Esophagus (tissue), 2 donors: Measurements from ENCODE around the gene IQCK. TPM values are rescaled to one million over a fixed set of nuclear protein-coding genes. Genes with fewer than 3 reads are reported as not detected.
A peak's percentile ranks its signal among the peaks of the same experiment; 100 is the strongest.

Experiments used
- H3K27ac ChIP-seq, 2 donors: one replicate each; pipeline ENCODE4 v1.5.1; 2013; ENCODE audit warnings: low read depth in 2 of 2, mild to moderate bottlenecking in 2 of 2, inconsistent platforms in 1 of 2, low read length in 1 of 2, moderate library complexity in 1 of 2
- H3K27me3 ChIP-seq, 2 donors: one replicate each; pipeline ENCODE4 v1.6.1; 2013; ENCODE audit warnings: low read length in 2 of 2, control low read depth in 1 of 2, mild to moderate bottlenecking in 1 of 2; ENCODE audit not compliant: insufficient read depth in 2 of 2, control insufficient read depth in 1 of 2
- H3K36me3 ChIP-seq, 2 donors: one replicate each; pipeline ENCODE4 v1.6.1; 2013; ENCODE audit warnings: low read length in 1 of 2; ENCODE audit not compliant: control insufficient read depth in 2 of 2, insufficient read depth in 2 of 2
- H3K4me1 ChIP-seq, 2 donors: one replicate each; pipeline ENCODE4 v1.6.1; 2013; ENCODE audit warnings: low read length in 1 of 2; ENCODE audit not compliant: control insufficient read depth in 2 of 2, insufficient read depth in 2 of 2
- H3K4me3 ChIP-seq, 2 donors: one replicate each; pipeline ENCODE4 v1.5.1; 2013; ENCODE audit warnings: low read length in 2 of 2, mild to moderate bottlenecking in 2 of 2, low read depth in 1 of 2, moderate library complexity in 1 of 2
- H3K9me3 ChIP-seq, 2 donors: one replicate each; pipeline ENCODE4 v1.6.1; 2013; ENCODE audit warnings: mild to moderate bottlenecking in 2 of 2, low read depth in 1 of 2, low read length in 1 of 2, moderate library complexity in 1 of 2; ENCODE audit not compliant: control insufficient read depth in 2 of 2, insufficient read depth in 1 of 2
- WGBS, 2 donors: extraction: QIAGEN DNeasy Blood & Tissue Kit; methylation state at CpG; one replicate each; pipeline ENCODE4 v1.1.7; 2013; 5-methylcytosine and 5-hydroxymethylcytosine counted together
- polyA plus RNA-seq, 2 donors: library from polyadenylated mRNA; stranded (reverse); fragments of 200-250 nt; gene quantifications; one replicate each; pipeline ENCODE4 v1.2.3, GENCODE V29; 2013
- donor health status: healthy with polysubstance abuse.
- donor health status: Bipolar disorder and iron deficiency.

Gene IQCK
- polyA plus RNA-seq, 2 donors: 4.5 to 5.3 TPM

DNA sequence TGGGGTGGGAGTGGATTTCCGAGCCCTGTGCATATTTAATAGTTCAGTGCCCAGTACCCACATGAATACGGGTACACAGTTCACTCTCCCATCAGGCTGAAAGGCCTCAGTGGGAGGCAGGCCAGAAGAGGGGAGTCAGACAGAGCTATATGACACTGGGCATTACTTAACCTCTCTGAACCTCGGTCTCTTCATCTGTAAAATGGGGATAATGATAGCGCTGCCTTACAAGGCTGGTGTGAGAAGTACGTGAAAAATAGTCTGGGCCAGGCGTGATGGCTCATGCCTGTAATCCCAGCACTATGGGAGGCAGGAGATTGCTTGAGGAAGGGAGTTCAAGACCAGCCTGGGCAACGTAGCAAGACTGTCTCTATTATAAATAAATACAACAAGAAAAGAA lies 163.0 kb downstream of the IQCK start:
- H3K27ac ChIP-seq: no peak overlapping the region
- no peaks in the 10 kb centered on the region for H3K36me3 ChIP-seq
- WGBS, 2 donors: 92 to 95% methylated on average over 7 of the region's 7 CpGs
- no peak overlapping the region for H3K4me3 ChIP-seq
- H3K9me3 ChIP-seq: no peaks in the 10 kb centered on the region
- H3K27me3 ChIP-seq: peaks cover 0 to 2% of the 10 kb centered on the region in 2 donors
- peaks cover 2 to 16% of the 10 kb centered on the region in 2 donors for H3K4me1 ChIP-seq

DNA sequence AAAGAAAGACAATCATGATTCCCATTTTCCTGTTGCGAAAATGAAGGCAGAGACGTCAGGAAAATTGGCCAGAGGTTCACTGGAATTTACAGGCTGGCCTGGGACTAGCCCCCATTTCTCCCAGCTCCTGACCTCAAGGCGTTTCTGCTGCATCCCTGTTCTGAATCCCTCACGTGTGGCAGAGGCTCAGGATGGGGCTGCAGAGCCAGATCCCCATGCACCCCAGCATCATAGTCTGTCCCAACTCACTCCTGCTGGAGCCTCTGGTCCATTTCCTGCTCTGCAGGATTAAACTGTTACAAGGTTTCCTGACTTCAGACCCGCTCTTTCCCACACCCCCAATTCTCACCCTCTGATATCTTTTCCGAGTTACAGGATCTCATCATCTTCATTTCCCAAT lies 163.7 kb downstream of the IQCK start:
- H3K4me3 ChIP-seq: no peak overlapping the region
- peaks cover 2 to 10% of the 10 kb centered on the region in 2 donors for H3K4me1 ChIP-seq
- peaks cover 0 to 2% of the 10 kb centered on the region in 2 donors for H3K27me3 ChIP-seq
- no peaks in the 10 kb centered on the region for H3K36me3 ChIP-seq
- H3K9me3 ChIP-seq: no peaks in the 10 kb centered on the region
- H3K27ac ChIP-seq: no peak overlapping the region
- WGBS, 2 donors: 66 to 69% methylated on average over 6 of the region's 6 CpGs

DNA sequence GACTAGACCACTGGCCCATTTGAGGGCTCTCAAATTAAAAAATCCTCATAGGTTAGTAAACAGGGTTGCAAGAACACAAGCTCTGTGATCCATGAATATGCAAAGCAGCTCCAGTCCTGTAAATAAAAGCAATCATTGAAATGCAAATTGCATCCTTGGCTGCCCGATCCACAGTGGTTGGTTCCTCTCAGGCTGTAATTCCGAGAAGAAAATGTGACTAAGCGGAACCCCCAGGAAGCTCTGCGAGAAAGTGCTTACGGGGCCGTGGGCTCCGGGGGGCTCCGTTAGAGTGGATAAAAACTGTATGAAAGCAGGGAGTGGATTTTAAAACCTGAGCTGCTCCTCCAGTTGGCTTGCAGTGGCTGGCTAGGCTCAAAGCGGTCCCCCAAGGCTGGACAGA lies 164.1 kb downstream of the IQCK start:
- Histone ChIP-seq H3K36me3 (no peaks in the 10 kb centered on the region), H3K27me3 (peaks cover 0 to 2% of the 10 kb centered on the region in 2 donors), H3K27ac (peak overlapping the region in 1 of 2 donors; percentile 35), H3K4me1 (peaks cover 2 to 10% of the 10 kb centered on the region in 2 donors), H3K9me3 (no peaks in the 10 kb centered on the region), H3K4me3 (no peak overlapping the region)
- 67 to 71% methylated on average over 9 of the region's 9 CpGs for WGBS, 2 donors

DNA sequence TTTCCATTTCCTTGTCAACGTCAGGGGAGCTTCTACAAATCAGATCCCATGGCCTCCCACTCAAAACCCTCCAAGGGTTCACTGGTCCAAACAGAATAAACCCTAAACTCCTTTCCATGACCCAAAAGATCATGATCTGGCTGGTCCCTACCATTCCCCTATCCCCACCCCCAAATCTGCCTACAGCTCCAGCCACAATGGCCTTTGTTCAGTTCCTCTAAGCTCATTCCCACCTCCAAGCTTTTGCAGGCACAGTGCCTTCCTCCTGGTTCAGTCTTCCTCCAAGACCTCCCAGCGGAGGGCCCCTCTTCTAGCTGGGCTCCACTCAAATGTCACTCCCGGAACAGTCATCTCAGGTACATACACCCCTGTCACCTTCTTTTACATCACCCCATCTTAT lies 164.6 kb downstream of the IQCK start:
- H3K4me3 ChIP-seq: no peak overlapping the region

DNA sequence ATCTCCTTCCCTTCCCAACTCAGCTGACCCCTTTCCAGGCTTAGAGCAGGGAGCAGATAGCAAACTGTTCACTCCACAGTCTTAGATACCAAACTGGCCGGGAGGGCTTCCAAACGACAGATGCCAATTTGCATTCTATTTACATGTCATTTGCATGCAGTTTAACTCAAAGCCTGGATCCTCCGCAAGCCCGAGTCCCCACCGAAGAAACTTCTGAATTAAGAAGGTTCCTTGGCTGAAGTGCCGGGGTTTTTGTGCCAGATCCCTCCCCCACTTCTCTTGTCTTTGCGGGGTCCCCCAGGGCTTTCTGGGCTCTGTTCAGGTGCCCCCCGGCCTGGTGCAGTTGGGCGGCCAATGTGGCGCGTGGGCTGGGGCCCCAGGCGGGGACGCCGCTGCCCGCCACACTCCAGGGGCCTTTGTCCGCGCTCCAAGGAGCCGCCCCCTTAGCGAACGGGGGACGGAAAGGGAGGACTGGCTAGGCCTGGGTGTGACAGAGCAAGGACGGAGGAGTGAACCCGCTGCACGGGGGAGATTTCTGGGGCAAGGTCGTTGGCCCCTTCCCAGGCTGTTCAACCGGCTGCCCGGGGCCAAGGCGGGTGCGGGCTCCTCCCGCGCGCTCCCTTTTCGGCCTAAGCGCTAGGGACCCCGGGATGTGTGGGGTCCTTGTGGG lies 165.4 kb downstream of the IQCK start:
- peak overlapping the region; percentile 5 to 28 for H3K27ac ChIP-seq
- peaks cover 0 to 2% of the 10 kb centered on the region in 2 donors for H3K27me3 ChIP-seq
- no peaks in the 10 kb centered on the region for H3K9me3 ChIP-seq
- WGBS, 2 donors: 2 to 4% methylated on average over 32 to 35 of the region's 35 CpGs
- H3K4me3 ChIP-seq: peak overlapping the region; percentile 64 to 75
- no peaks in the 10 kb centered on the region for H3K36me3 ChIP-seq
- H3K4me1 ChIP-seq: peaks cover 2 to 10% of the 10 kb centered on the region in 2 donors

More for the DNA sequence above, 164.6 kb downstream of the IQCK start:
- H3K9me3 ChIP-seq: no peaks in the 10 kb centered on the region
- H3K27ac ChIP-seq: peak overlapping the region in 1 of 2 donors; percentile 35
- whole genome bisulfite sequencing, 2 donors: 63 to 79% methylated on average over 3 of the region's 3 CpGs
- no peaks in the 10 kb centered on the region for H3K36me3 ChIP-seq
- peaks cover 0 to 2% of the 10 kb centered on the region in 2 donors for H3K27me3 ChIP-seq
- peaks cover 2 to 10% of the 10 kb centered on the region in 2 donors for H3K4me1 ChIP-seq

DNA sequence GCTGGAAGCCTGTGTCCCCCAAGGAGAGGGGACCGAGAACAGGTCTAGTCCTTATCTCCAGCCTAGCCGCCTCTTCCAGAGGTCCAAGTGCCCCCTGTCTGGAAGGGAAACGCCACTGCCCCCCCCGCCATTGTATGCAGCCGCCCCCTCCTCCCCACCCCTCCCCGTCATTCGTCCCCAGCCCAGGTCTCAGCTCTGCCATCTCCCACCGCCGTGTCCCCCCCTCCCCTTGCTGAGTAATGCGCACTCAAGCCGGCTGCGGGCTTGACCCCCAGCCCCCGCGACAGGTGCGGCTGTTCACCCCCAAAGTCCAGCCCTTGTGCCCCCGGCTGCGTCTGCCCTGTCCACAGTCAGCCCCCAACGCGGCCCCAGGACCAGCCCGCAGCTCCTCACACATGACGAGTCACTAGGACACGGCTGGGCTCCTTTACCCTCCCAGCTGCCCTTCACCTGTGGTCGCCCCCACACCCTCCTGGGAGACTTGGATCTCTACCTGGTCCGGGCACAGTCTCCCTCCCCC lies 166.0 kb downstream of the IQCK start:
- H3K27ac ChIP-seq: peak overlapping the region; percentile 5 to 28
- peaks cover 2 to 8% of the 10 kb centered on the region in 2 donors for H3K4me1 ChIP-seq
- H3K4me3 ChIP-seq: peak overlapping the region; percentile 64 to 75
- H3K27me3 ChIP-seq: peaks cover 0 to 2% of the 10 kb centered on the region in 2 donors
- no peaks in the 10 kb centered on the region for H3K36me3 ChIP-seq
- H3K9me3 ChIP-seq: no peaks in the 10 kb centered on the region
- 1% methylated on average over 20 to 24 of the region's 24 CpGs for WGBS, 2 donors

DNA sequence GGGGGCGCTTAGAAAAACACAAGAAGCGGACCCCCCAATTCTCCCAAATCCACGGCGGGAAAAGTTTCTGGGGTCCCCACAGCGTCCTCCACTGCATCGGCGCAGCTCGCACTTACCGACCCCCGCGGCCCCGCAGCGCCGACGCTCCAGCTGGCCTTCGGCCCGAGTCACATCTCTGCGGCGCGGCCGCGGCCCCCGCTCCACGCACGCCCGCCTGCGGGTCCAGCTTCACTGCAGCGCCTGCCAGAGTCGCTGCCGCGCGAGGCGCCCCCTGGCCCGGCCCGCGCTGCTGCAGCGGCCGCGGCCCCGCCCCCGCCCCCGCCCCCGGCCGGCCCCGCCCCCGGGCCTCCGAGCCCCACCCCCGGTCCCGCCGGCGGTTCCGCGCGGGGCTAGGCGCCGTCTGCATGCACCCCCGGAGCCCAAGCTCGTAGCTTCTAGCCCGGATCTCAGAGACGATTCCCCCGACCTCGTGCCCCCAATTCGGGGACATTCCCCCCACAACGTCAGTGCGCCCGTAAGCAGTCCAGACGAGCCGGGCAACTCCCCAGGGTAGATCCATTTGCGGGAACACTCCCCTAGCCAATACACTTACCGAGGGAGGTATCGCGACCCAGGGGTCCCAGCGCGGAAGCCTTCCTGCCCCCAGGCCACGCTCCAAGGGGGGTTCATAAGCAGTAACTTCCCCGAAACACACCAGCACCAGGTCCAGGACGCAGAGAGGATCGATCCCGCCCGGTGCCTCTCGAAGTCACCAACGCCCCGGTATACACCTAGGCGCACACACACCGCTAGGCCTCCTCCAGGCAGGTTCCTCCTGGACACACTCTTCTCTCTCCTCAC lies 166.8 kb downstream of the IQCK start, which contains the start of gene GPRC5B:
TSS of gene GPRC5B (minus strand) at position 238 of the 840 bp plus-strand sequence. CDS start 12,003 bp downstream, outside the sequence.
- Histone ChIP-seq H3K27ac (peak within 1 kb of the TSS; percentile 5 to 28), H3K36me3 (no peaks in the 10 kb centered on the region), H3K4me1 (peaks cover 2 to 5% of the 10 kb centered on the region in 2 donors), H3K27me3 (peaks cover 0 to 2% of the 10 kb centered on the region in 2 donors), H3K4me3 (peak within 1 kb of the TSS; percentile 64 to 75), H3K9me3 (no peaks in the 10 kb centered on the region)
- 1% methylated on average over 75 to 85 of the region's 85 CpGs for WGBS, 2 donors

DNA sequence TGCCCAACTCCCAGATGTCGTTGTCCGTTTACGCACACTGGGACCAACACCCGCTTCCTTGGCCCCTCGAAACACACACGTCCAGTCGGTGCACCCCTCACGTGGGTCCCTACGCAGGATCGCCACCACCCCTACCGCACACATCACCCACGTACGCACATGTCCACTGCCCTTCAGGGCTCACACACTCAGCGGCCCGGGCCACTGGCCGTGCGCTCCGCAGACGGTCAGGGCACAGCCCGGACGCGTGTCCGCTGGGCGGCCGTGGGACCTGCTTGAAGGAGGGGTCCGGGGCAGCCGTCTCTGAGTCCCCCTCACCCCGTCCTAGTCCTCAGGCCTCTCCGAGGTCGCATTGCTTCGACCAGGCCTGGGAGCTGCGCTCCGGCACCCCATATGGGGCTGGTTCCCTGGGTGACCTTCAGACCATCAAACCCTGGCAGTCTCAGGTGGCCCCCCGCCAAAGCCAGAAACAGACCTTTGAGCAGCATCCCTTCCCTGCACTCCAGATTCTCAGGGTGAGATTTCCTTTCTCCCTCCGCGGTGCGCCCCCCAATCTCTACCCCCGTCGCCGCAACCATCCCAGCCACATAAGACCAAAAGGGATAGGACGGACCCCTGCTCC lies 167.5 kb downstream of the IQCK start:
- 29 to 30% methylated on average over 40 to 41 of the region's 41 CpGs for WGBS, 2 donors
- H3K4me3 ChIP-seq: peak overlapping the region; percentile 57 to 75
- H3K27me3 ChIP-seq: peaks cover 0 to 2% of the 10 kb centered on the region in 2 donors
- H3K4me1 ChIP-seq: peaks cover 2 to 3% of the 10 kb centered on the region in 2 donors
- no peak overlapping the region for H3K27ac ChIP-seq
- no peaks in the 10 kb centered on the region for H3K9me3 ChIP-seq
- H3K36me3 ChIP-seq: no peaks in the 10 kb centered on the region
